NT2/D1 (cell line): ENCODE results near the gene TLR5.

Source experiments
- SUZ12 ChIP-seq: IDR thresholded peaks from 2 replicates; pipeline ENCODE4 v1.6.1; 2011; ENCODE audit not compliant: insufficient read length, insufficient read depth; ENCODE audit errors: extremely low read depth
- YY1 ChIP-seq: IDR thresholded peaks from 2 replicates; pipeline ENCODE4 v1.6.1; 2011; ENCODE audit not compliant: insufficient read length, insufficient read depth
- ZNF274 ChIP-seq: IDR thresholded peaks from 2 replicates; pipeline ENCODE4 v1.6.1; 2011; ENCODE audit warnings: mild to moderate bottlenecking, low read depth, low read length

- TF ChIP-seq ZNF274 (no peak), SUZ12 (no peak), YY1 (no peak)
Observed at GRCh38 chr1:223081181-223081994, 61.7 kb downstream of the TLR5 start.
